SK-N-SH treated with all-trans-retinoic acid at 6 μM for 48 hours (cell line): ENCODE results near the gene NLGN4X.

Source experiments
- ARNTL ChIP-seq: fragments of 450-650 bp; formaldehyde crosslinking; IDR thresholded peaks from 2 replicates; pipeline ENCODE4 v1.5.0; 2020; ENCODE audit warnings: low read depth, mild to moderate bottlenecking, moderate library complexity, borderline replicate concordance
- BACH2 ChIP-seq: fragments of 250-450 bp; sonication (Bioruptor Pico); IDR thresholded peaks from 2 replicates; pipeline ENCODE4 v1.9.0; 2021; ENCODE audit warnings: mild to moderate bottlenecking, borderline replicate concordance
- SNAI2 ChIP-seq: fragments of 250-450 bp; sonication (Bioruptor Pico); IDR thresholded peaks from 2 replicates; pipeline ENCODE4 v1.5.0; 2020; ENCODE audit warnings: mild to moderate bottlenecking, moderate library complexity
- ZC3H10 ChIP-seq: fragments of 250-450 bp; sonication (Bioruptor Pico); IDR thresholded peaks from 2 replicates; pipeline ENCODE4 v1.5.1; 2021; ENCODE audit warnings: mild to moderate bottlenecking, moderate library complexity
- ZNF8 ChIP-seq: fragments of 450-650 bp; formaldehyde crosslinking; IDR thresholded peaks from 2 replicates; pipeline ENCODE4 v1.5.0; 2020; ENCODE audit warnings: mild to moderate bottlenecking, moderate library complexity
- TF ChIP-seq, protein P1 (sequence below): fragments of 250-450 bp; sonication (Bioruptor Pico); IDR thresholded peaks from 2 replicates; pipeline ENCODE4 v1.5.1; 2020; ENCODE audit warnings: low read depth, mild to moderate bottlenecking, moderate library complexity
- TF ChIP-seq, protein P2 (sequence below): fragments of 250-450 bp; sonication (Bioruptor Pico); IDR thresholded peaks from 2 replicates; pipeline ENCODE4 v1.8.0; 2020; ENCODE audit warnings: mild to moderate bottlenecking, moderate library complexity, borderline replicate concordance
- TF ChIP-seq, protein P3 (sequence below): fragments of 250-450 bp; sonication (Bioruptor Pico); IDR thresholded peaks from 2 replicates; pipeline ENCODE4 v1.8.0; 2021; ENCODE audit warnings: low read depth, mild to moderate bottlenecking, moderate library complexity, borderline replicate concordance

DNA sequence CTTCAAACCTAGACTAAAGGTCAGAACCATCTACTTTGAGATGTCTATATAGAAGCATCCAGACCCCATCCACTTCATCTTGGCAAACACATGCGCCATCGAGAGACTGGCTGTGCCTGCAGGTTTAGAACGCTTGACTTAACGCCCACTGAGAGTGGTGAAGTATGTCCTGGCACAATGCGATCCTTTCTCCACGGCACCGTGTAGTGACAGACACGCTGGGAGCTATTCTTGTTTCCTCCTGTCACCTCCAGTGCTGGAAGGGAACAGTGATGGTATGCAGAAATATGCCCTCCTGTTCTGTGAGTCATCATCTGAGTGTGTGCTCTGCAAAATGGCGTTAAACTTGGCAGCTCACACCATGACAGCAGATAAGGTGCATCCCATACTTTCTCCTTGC is 330.2 kb downstream of the NLGN4X start:
- TF ChIP-seq, protein P1, sequence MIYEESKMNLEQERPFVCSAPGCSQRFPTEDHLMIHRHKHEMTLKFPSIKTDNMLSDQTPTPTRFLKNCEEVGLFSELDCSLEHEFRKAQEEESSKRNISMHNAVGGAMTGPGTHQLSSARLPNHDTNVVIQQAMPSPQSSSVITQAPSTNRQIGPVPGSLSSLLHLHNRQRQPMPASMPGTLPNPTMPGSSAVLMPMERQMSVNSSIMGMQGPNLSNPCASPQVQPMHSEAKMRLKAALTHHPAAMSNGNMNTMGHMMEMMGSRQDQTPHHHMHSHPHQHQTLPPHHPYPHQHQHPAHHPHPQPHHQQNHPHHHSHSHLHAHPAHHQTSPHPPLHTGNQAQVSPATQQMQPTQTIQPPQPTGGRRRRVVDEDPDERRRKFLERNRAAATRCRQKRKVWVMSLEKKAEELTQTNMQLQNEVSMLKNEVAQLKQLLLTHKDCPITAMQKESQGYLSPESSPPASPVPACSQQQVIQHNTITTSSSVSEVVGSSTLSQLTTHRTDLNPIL (CRISPR knock-in tag) = no peak
- TF ChIP-seq ZNF8 (CRISPR knock-in tag) = no peak
- no peak for TF ChIP-seq ZC3H10 (CRISPR knock-in tag)
- TF ChIP-seq BACH2 (CRISPR knock-in tag) = no peak
- no peak for TF ChIP-seq ARNTL (CRISPR knock-in tag)
- no peak for TF ChIP-seq SNAI2 (CRISPR knock-in tag)
- TF ChIP-seq, protein P2, sequence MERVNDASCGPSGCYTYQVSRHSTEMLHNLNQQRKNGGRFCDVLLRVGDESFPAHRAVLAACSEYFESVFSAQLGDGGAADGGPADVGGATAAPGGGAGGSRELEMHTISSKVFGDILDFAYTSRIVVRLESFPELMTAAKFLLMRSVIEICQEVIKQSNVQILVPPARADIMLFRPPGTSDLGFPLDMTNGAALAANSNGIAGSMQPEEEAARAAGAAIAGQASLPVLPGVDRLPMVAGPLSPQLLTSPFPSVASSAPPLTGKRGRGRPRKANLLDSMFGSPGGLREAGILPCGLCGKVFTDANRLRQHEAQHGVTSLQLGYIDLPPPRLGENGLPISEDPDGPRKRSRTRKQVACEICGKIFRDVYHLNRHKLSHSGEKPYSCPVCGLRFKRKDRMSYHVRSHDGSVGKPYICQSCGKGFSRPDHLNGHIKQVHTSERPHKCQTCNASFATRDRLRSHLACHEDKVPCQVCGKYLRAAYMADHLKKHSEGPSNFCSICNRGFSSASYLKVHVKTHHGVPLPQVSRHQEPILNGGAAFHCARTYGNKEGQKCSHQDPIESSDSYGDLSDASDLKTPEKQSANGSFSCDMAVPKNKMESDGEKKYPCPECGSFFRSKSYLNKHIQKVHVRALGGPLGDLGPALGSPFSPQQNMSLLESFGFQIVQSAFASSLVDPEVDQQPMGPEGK (CRISPR knock-in tag) = no peak
- TF ChIP-seq, protein P3, sequence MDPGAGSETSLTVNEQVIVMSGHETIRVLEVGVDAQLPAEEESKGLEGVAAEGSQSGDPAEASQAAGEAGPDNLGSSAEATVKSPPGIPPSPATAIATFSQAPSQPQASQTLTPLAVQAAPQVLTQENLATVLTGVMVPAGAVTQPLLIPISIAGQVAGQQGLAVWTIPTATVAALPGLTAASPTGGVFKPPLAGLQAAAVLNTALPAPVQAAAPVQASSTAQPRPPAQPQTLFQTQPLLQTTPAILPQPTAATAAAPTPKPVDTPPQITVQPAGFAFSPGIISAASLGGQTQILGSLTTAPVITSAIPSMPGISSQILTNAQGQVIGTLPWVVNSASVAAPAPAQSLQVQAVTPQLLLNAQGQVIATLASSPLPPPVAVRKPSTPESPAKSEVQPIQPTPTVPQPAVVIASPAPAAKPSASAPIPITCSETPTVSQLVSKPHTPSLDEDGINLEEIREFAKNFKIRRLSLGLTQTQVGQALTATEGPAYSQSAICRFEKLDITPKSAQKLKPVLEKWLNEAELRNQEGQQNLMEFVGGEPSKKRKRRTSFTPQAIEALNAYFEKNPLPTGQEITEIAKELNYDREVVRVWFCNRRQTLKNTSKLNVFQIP (CRISPR knock-in tag) = no peak
